Measurements from ENCODE around the gene MPP3.
A peak's percentile ranks its signal among the peaks of the same experiment; 100 is the strongest.

The MPP3 gene

GRCh38 chr17:43769859-43770258 lies 63.1 kb downstream of the MPP3 start:
- DNase-seq, result no peak

- DNase-seq, result no peak
These were observed 63.5 kb downstream of the MPP3 start for GRCh38 chr17:43769426-43769825.

GRCh38 chr17:43768943-43769342 lies 64.0 kb downstream of the MPP3 start:
- DNase-seq, result no peak

GRCh38 chr17:43768382-43768781 lies 64.6 kb downstream of the MPP3 start:
- DNase-seq, result no peak

GRCh38 chr17:43767713-43768059 lies 65.3 kb downstream of the MPP3 start:
- no peak for DNase-seq

- DNase-seq, result no peak
These were observed 65.8 kb downstream of the MPP3 start for GRCh38 chr17:43767053-43767712.

- peak; percentile 77 for DNase-seq
These were observed 66.4 kb downstream of the MPP3 start for GRCh38 chr17:43766413-43767052.

- peak; percentile 97 for DNase-seq
These were observed 72.6 kb downstream of the MPP3 start for GRCh38 chr17:43760254-43760852.

- DNase-seq, result no peak
These were observed 73.1 kb downstream of the MPP3 start for GRCh38 chr17:43759836-43760235.

- no peak for DNase-seq
These were observed 74.3 kb downstream of the MPP3 start, which contains the start of gene SOST for GRCh38 chr17:43758497-43759174. TSS of gene SOST (minus strand) at chr17:43758791. CDS start at chr17:43758741, 50 bp downstream.

- DNase-seq, result no peak
These were observed 74.9 kb downstream of the MPP3 start for GRCh38 chr17:43758086-43758485.

GRCh38 chr17:43757171-43757660 lies 75.7 kb downstream of the MPP3 start:
- DNase-seq, result no peak

GRCh38 chr17:43756201-43756600 lies 76.7 kb downstream of the MPP3 start:
- DNase-seq, result no peak

- no peak for DNase-seq
These were observed 77.5 kb downstream of the MPP3 start for GRCh38 chr17:43755389-43755875.

- no peak for DNase-seq
These were observed 78.0 kb downstream of the MPP3 start for GRCh38 chr17:43754947-43755346.

GRCh38 chr17:43753493-43754129 lies 79.3 kb downstream of the MPP3 start:
- DNase-seq, result no peak
